HG03196 (cell line): ENCODE results near the gene ACSL5.
"Not testable (repeated sequence)": the region's sequence is repeated elsewhere in the genome, so short reads cannot be mapped to it uniquely, and the experiment has no call there.

Source experiments
- ATAC-seq: cut with Tn5 transposase; IDR thresholded peaks from one replicate; pipeline ENCODE4 v1.9.1; 2021; ENCODE audit not compliant: unreplicated experiment

The ACSL5 gene

GRCh38 chr10:112460366-112460765 is 86.5 kb downstream of the ACSL5 start:
- no peak for ATAC-seq

- ATAC-seq = no peak
Observed at GRCh38 chr10:112461029-112461887, 87.3 kb downstream of the ACSL5 start.

- ATAC-seq = not testable (repeated sequence)
Observed at GRCh38 chr10:112464074-112464473, 90.2 kb downstream of the ACSL5 start.

- ATAC-seq = no peak
Observed at GRCh38 chr10:112465299-112465883, 91.5 kb downstream of the ACSL5 start.

- no peak for ATAC-seq
Observed at GRCh38 chr10:112466802-112467201, 92.9 kb downstream of the ACSL5 start.

GRCh38 chr10:112467541-112468075 is 93.7 kb downstream of the ACSL5 start:
- ATAC-seq = no peak

GRCh38 chr10:112471878-112472487 is 98.1 kb downstream of the ACSL5 start:
- ATAC-seq = peak; percentile 57

GRCh38 chr10:112475575-112476218 is 101.8 kb downstream of the ACSL5 start:
- no peak for ATAC-seq
